Upper lobe of left lung (tissue), 4 donors: Measurements from ENCODE around the gene CIAO2B.

Experiments
- CTCF ChIP-seq, 6 experiments: fragments of 450-650 bp in 4 of 6; fragments of 200-600 bp in 2 of 6; sonication (generic) in 2 of 6; IDR thresholded peaks; one replicate each; pipeline ENCODE4 v1.5.1; 2016 to 2019; ENCODE audit warnings: antibody characterized with exemption in 6 of 6
- EP300 ChIP-seq, 4 donors: sonication (generic); formaldehyde crosslinking; IDR thresholded peaks; one replicate each; pipeline ENCODE4 v1.5.1; 2017; ENCODE audit warnings: antibody characterized with exemption in 4 of 4, control low read depth in 2 of 4
- POLR2AphosphoS5 ChIP-seq, 2 donors: sonication (generic); formaldehyde crosslinking; IDR thresholded peaks; one replicate each; pipeline ENCODE4 v1.5.1; 2017; ENCODE audit warnings: antibody characterized with exemption in 2 of 2

- TF ChIP-seq EP300 (IDR thresholded peaks at IDR 0.05): no peak
- TF ChIP-seq CTCF (IDR thresholded peaks at IDR 0.05): no peak
- no peak for TF ChIP-seq POLR2AphosphoS5 (IDR thresholded peaks at IDR 0.05)
Observed at GRCh38 chr16:66920299-66920590, 14.0 kb downstream of the CIAO2B start.
